ENCODE data around the gene CBX4. TPM values are rescaled to one million over a fixed set of nuclear protein-coding genes. Genes with fewer than 3 reads are reported as not detected.

CBX4 gene
- polyA plus RNA-seq, 1 donor (not counting 4 experiments of a cell fraction or from before 2014, with no cell fraction given): 7.0 TPM

DNA sequence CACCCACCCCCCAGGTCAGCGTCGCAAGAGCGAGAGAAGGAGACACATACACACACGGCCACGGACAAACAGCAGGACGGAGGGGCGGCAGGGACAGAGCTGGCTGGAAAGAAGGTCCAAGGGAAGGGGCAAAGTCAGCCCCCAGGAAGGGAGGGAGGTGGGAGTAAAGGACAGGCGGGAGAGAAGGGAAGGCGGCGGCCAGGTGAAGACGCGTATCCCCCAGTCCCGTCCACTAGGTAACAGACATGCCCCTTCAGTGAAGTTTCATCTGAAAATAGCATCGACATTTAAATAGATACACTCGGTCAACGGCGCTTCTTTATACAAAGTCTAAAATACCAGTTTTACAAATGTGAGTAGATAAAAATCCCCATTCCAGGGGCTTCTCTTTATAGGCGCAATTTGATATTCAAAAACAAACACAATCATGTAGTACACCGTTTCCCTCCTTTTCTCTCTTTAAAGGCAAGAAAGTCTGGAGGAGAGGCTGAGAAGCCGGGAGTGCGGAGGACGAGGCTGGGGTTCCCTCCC lies 46.8 kb downstream of the CBX4 start:
- FAIRE-seq: no peak
- peak overlapping the region in 1 of 3 experiments; percentile 33 for H3K4me3 ChIP-seq (ENCODE audit: control insufficient read depth in 2 of 3, extremely low read depth in 1 of 3, insufficient read depth in 2 of 3, low read depth in 1 of 3, low read length in 3 of 3)

DNA sequence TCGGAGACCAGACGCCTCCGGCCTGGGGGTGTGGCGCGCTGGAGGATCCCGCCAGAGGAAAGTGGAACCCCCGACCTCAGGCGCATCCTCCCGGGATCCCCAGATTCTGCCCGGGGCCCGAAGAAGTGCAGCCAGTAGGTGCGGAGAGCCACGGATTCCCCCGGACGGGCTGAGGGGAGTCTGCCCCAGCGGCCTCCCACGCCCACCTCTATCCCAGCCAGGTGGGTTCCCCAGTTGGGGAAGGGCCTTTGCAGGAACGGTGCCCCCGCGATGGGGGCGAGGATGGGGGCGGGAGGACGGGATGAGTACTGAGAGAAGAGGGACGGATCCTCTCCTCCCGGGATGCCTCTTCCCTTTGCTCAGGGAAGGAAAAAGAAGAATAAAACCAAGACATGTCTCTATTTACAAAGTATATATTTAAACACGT lies 47.5 kb downstream of the CBX4 start:
- H3K27me3 ChIP-seq (ENCODE audit: control insufficient read depth, extremely low read depth, insufficient read depth, low read length): peaks cover 61% of the 10 kb centered on the region
- peak overlapping the region; percentile 37 for H3K4me2 ChIP-seq (ENCODE audit: control insufficient read depth, extremely low read depth, insufficient read depth, low read depth, low read length)
- peaks cover 6 to 8% of the 10 kb centered on the region in 2 experiments for H3K36me3 ChIP-seq (ENCODE audit: control insufficient read depth in 2 of 2, extremely low read depth in 1 of 2, insufficient read depth in 2 of 2, low read length in 2 of 2)
- no peaks in the 10 kb centered on the region for H3K9me3 ChIP-seq (ENCODE audit: control insufficient read depth, low read depth, low read length)
- H3K4me1 ChIP-seq (ENCODE audit: control insufficient read depth, extremely low read depth, insufficient read depth, low read length): peaks cover 20% of the 10 kb centered on the region
- no peak overlapping the region for H3K4me3 ChIP-seq (ENCODE audit: control insufficient read depth in 2 of 3, extremely low read depth in 1 of 3, insufficient read depth in 2 of 3, low read depth in 1 of 3, low read length in 3 of 3)
- no peaks in the 10 kb centered on the region for H3K79me2 ChIP-seq (ENCODE audit: control insufficient read depth, insufficient read depth, low read length)
- dilution Hi-C loops (cut with MboI; ENCODE audit: extremely low pct_ligation_motif_present, low sequenced_read_pairs): no loop called here
- no peaks in the 10 kb centered on the region for H4K20me1 ChIP-seq (ENCODE audit: control insufficient read depth, extremely low read depth, insufficient read depth, low read length)
- no peak overlapping the region for H3K27ac ChIP-seq (ENCODE audit: control insufficient read depth, insufficient read depth, low read length)
- no peak overlapping the region for H2AFZ ChIP-seq (ENCODE audit: control insufficient read depth, low read length)
- FAIRE-seq (no peak), DNase-seq (ENCODE audit: low read depth, low spot score) (no peak)
- TF ChIP-seq, protein P1, sequence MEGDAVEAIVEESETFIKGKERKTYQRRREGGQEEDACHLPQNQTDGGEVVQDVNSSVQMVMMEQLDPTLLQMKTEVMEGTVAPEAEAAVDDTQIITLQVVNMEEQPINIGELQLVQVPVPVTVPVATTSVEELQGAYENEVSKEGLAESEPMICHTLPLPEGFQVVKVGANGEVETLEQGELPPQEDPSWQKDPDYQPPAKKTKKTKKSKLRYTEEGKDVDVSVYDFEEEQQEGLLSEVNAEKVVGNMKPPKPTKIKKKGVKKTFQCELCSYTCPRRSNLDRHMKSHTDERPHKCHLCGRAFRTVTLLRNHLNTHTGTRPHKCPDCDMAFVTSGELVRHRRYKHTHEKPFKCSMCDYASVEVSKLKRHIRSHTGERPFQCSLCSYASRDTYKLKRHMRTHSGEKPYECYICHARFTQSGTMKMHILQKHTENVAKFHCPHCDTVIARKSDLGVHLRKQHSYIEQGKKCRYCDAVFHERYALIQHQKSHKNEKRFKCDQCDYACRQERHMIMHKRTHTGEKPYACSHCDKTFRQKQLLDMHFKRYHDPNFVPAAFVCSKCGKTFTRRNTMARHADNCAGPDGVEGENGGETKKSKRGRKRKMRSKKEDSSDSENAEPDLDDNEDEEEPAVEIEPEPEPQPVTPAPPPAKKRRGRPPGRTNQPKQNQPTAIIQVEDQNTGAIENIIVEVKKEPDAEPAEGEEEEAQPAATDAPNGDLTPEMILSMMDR (optimal IDR thresholded peaks at IDR 0.05 in 1 of 3, IDR thresholded peaks at IDR 0.05 in 1 of 3, conservative IDR thresholded peaks at IDR 0.05 in 1 of 3; ENCODE audit: extremely low read depth in 1 of 3, insufficient read depth in 2 of 3, low read length in 3 of 3): no peak
- TF ChIP-seq EZH2 (IDR thresholded peaks at IDR 0.05; ENCODE audit: low read length): peak; percentile 89
- H3K9me1 ChIP-seq (ENCODE audit: control insufficient read depth, extremely low read depth, insufficient read depth, low read length): no peaks in the 10 kb centered on the region
- no peak overlapping the region for H3K9ac ChIP-seq (ENCODE audit: control insufficient read depth, extremely low read depth, insufficient read depth, low read length)

More for the DNA sequence above, 46.8 kb downstream of the CBX4 start:
- no peak overlapping the region for H3K27ac ChIP-seq (ENCODE audit: control insufficient read depth, insufficient read depth, low read length)
- peaks cover 56% of the 10 kb centered on the region for H3K27me3 ChIP-seq (ENCODE audit: control insufficient read depth, extremely low read depth, insufficient read depth, low read length)
- H3K79me2 ChIP-seq (ENCODE audit: control insufficient read depth, insufficient read depth, low read length): no peaks in the 10 kb centered on the region
- no peaks in the 10 kb centered on the region for H3K9me3 ChIP-seq (ENCODE audit: control insufficient read depth, low read depth, low read length)
- no peaks in the 10 kb centered on the region for H4K20me1 ChIP-seq (ENCODE audit: control insufficient read depth, extremely low read depth, insufficient read depth, low read length)
- TF ChIP-seq, protein P1 (optimal IDR thresholded peaks at IDR 0.05 in 1 of 3, IDR thresholded peaks at IDR 0.05 in 1 of 3, conservative IDR thresholded peaks at IDR 0.05 in 1 of 3; ENCODE audit: extremely low read depth in 1 of 3, insufficient read depth in 2 of 3, low read length in 3 of 3): no peak
- no peak for TF ChIP-seq EZH2 (IDR thresholded peaks at IDR 0.05; ENCODE audit: low read length)
- no peak overlapping the region for H3K9ac ChIP-seq (ENCODE audit: control insufficient read depth, extremely low read depth, insufficient read depth, low read length)
- H3K4me1 ChIP-seq (ENCODE audit: control insufficient read depth, extremely low read depth, insufficient read depth, low read length): peaks cover 20% of the 10 kb centered on the region
- peak overlapping the region; percentile 64 for H3K4me2 ChIP-seq (ENCODE audit: control insufficient read depth, extremely low read depth, insufficient read depth, low read depth, low read length)
- dilution Hi-C loops (cut with MboI; ENCODE audit: extremely low pct_ligation_motif_present, low sequenced_read_pairs): no loop called here
- no peak overlapping the region for H2AFZ ChIP-seq (ENCODE audit: control insufficient read depth, low read length)
- H3K36me3 ChIP-seq (ENCODE audit: control insufficient read depth in 2 of 2, extremely low read depth in 1 of 2, insufficient read depth in 2 of 2, low read length in 2 of 2): peaks cover 6 to 8% of the 10 kb centered on the region in 2 experiments
- no peaks in the 10 kb centered on the region for H3K9me1 ChIP-seq (ENCODE audit: control insufficient read depth, extremely low read depth, insufficient read depth, low read length)
- no peak for DNase-seq (ENCODE audit: low read depth, low spot score)

Measured in keratinocyte (primary cell).